GM19035 (cell line): Measurements from ENCODE around the gene SLC7A9.

Source experiments
- ATAC-seq: cut with Tn5 transposase; IDR thresholded peaks from one replicate; pipeline ENCODE4 v1.9.1; 2021; ENCODE audit not compliant: unreplicated experiment

SLC7A9 gene

DNA sequence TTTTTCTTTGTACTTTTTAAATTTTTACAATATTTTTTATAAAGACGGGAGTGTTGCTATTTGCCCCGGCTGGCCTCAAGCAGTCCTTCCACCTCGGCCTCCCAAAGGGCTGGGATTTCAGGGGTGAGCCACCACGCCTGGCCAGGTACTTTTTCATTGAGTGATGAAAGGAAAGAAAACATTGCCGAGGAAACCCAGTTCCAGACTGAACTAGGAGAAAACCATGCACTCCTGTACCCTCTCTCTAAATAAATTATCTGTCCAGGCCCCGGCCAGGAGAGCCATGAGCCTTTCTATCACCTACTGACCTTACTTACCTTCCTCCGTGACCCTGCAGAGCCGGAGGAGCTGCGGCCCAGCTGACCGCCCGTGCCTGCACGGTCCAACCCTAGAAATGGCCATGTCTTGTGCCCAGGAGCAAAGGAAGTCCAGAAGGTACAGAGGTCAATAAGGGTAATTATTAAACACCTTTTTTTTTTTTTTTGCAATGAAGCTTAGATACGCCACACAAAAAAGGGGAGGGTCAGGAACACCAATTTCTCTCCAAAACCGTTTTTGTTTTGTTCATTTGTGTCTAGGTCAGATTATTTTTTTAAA lies at the start of gene SLC7A9:
Gene SLC7A9, minus strand, starts transcription at position 399 of the 597 bp plus-strand sequence. CDS start 1,233 bp downstream, outside the sequence.
- no peak for ATAC-seq

DNA sequence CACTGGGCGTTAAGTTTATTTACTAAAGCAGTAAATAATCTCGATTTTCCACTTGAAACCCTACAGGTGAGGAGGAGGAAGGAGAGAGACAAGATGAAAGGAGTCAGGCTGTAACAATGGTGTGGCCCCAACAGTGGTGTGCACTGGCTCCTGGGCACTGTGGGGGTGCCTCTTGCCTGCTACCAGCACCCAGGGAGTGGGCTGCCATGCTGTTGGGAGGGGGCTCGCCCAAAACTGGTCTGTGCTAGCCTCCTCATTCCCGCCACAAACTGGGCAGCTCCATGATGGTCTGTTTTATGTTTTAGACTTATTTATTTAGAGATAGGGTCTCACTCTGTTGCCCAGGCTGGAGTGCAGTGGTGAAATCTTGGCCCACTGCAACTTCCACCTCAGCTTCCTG lies 49.8 kb upstream of the SLC7A9 start:
- ATAC-seq, result no peak

DNA sequence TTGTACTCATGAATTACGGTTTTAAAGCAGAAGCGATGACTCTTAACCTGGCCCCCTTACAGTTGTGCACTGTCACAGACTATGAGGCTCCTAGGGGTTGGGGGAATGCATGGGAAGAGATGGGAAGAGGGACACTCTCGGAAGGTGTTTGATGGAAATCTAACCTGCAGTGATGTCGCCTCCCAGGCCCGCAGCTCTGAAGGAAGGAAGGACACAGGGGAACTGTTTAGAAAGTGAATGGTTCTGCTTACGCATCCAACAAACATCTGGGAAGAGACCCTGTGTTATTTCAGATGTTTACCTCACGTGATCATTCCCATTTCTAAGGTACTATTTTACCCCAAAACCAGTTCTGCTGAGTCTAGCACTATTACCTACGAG lies 48.0 kb upstream of the SLC7A9 start:
- no peak for ATAC-seq

DNA sequence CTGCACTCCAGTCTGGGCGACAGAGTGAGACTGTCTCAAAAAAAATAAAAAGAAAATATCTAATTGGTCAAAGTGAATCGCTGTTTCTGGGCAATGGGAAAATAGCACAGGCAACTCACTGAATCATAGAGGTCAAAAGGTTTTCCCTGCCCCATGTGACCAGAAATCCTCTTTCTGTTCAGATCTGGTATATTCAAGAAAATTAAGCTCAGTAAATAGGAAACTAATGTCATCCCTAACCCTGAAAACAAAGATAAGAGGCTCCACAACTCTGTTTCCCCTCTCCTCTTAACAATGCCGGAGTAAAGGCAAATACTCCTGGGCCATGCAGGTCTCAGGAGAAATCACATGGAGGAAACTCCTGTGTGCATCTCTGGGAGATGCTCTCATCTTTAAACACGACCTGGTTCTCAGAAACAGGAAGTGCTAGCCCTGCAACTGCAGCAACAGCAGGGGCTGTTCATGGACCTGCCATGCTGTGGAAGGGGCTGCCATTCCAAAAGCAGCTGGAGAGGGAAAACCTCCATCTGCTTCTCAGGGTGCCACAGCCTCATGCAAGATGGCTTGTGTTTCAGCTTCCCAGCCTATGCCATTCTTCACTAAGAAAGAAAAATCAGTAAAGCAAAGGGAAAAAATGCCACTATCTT lies 47.5 kb upstream of the SLC7A9 start:
- ATAC-seq, result no peak

DNA sequence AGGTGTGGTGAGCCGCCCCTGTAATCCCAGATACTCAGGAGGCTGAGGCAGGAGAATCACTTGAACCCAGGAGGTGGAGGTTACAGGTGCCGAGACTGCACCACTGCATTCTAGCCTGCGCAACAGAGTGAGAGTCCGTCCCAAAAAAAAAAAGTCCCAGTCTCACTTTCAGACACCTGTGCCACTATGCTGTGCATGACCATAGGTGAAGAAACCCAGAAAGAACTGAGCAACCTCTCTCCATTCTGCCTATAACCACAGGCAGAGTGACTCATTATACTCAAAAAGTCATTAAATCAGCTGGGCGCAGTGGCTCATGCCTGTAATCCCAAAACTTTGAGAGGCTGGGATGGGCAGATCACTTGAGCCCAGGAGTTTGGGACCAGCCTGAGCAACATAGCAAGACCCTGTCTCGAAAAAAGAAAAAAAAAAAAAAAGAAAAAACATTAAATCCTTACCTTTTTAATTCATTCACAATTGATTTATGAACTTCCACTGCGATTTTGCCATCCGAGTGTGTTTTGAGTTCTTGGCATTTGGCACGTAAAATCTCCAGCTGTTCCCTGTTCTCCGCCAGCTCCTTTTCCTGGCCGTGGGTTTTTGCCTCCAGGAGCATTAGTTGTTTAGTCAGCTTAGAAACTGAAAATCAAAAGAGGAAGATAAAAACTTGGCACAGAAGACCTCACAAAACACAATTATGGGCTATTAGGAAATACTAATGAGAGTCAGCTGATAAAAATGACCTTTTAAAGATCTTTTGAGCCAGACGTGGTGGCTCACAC lies 45.5 kb upstream of the SLC7A9 start:
- no peak for ATAC-seq

DNA sequence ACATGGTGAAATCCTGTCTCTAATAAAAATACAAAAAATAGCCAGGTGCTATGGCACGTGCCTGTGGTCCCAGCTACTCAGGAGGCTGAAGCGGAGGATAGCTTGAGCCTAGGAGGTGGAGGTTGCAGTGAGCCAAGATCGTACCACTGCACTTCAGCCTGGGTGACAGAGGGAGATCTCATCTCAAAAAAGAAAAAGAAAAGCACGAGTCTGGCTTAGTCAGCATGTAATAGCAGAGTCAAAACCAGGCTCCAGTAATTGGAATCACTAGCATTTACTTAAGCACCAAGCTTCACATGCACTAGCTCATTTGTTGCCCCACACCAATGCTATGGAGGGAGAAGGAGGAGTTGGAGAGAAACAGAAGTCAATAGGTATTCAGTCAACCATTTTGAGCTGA lies 41.9 kb upstream of the SLC7A9 start:
- ATAC-seq, result no peak

DNA sequence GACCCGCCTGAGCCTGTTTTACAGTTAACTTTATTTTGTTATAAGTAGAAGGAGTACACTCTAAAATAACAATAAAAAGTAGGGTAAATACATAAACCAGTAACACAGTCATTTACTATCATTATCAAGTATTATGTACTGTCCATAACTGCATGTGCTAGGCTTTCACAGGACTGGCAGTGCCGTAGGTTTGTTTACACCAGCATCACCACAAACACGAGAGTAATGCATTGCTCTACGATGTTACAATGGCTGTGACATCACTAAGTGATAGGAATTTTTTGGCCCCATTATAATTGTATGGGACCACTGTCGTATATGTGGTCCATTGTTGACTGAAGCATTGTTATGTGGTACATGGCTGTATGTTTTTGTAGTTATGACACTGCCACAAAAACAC lies 41.3 kb upstream of the SLC7A9 start:
- no peak for ATAC-seq

DNA sequence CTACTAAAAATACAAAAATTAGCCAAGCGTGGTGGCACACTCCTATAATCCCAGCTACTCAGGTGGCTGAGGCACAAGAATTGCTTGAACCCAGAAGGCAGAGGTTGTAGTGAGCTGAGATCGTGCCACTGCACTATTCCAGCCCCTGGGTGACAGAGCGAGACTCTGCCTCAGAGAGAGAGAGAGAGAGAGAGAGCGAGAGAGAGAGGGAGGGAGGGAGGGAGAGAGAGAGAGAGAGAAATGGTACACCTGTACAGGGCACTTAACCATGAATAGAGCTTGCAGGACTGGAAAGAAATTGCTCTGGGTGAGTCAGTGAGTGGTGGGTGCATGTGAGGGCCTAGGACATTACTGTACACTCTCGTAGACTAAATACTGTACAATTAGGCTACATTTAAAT lies 40.5 kb upstream of the SLC7A9 start:
- ATAC-seq, result no peak

DNA sequence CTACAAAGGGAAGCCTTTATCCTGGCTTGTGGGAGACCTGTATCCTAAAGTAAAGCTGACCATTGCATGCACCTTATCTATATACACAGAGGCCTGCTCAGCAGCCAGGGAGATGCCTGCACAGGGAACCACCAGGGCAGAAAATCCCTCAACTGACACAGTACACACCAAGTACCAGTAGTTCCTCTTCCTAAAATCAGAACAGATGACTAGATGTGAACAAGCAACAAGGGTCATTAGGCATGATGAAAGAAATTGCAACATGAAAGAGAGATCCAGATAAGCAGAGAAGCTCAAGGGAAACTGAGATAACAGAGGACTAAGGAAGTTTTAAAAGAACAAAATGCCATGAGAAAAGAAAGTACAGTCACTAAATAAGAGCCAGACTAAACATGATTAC lies 39.7 kb upstream of the SLC7A9 start:
- no peak for ATAC-seq

DNA sequence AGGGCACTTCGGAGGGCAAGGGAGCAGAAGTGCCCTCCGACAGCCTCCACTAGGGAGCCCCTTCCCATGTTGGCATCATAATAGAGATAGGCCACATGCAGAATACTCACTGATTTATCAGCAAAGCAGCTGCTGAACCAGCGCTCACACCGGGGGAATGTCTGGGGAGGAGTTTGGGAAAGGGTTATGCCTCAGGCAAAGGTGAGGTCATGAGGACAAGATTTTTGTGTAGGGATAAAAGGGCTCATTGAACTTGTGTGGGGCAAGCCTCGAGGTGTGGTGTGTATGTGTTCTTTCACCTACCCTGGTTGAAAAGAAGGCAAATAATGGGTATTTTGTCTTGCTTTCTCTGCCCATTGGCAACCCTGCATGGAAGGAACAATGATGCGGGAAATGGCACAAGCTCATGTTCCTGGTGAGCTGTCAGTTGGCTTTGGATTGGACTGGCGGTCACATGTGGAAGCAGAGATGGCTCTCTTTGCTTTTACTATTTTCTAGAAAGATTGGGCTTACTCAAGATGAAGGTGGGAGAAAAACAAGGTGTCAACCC lies 39.1 kb upstream of the SLC7A9 start:
- no peak for ATAC-seq

DNA sequence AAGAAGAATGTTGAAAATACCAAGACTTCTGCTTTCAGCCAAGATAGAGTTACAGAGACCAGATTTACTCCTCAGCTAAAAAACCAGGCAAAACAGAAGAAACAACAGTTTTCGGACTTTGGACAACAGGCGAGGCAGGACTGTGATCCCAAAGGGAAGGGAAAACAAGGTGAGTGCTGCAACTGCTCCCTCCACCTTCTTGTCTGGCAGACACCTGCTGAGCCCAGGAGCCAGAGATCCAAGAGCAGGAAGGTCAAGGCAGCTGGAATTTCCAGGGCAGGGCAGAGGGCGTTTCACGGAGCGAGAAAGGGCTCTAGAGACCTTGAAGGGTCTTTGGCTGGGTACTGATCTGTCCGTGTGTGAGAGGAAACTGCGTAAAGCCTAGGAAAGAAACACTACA lies 32.9 kb upstream of the SLC7A9 start:
- ATAC-seq, result no peak

DNA sequence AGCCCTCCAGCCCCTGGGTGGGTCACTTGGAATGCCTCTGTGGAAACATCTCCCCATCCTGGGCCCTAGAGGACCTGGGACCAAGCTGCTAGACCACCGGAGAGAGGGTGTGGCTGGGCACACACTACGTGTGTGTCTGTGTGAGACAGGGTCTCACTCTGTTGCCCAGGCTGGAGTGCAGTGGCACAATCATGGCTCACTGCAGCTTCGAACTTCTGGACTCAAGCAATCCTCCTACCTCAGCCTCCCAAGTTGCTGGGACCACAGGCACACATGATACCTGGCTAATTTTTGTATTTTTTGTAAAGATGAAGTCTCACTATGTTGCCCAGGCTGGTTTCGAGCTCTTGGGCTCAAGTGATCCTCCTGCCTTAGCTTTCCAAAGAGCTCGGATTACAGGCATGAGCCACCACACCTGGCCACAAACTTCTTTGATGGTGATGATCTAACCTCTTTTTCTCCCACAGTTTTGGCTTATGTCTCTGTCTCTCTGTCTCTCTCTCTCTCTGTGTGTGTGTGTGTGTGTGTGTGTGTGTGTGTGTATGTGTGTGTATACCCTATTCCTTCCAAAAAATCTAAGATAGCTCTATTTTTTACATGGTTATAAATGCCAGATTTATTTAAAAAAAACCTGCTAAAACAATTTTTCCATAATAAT lies 32.1 kb upstream of the SLC7A9 start:
- no peak for ATAC-seq

DNA sequence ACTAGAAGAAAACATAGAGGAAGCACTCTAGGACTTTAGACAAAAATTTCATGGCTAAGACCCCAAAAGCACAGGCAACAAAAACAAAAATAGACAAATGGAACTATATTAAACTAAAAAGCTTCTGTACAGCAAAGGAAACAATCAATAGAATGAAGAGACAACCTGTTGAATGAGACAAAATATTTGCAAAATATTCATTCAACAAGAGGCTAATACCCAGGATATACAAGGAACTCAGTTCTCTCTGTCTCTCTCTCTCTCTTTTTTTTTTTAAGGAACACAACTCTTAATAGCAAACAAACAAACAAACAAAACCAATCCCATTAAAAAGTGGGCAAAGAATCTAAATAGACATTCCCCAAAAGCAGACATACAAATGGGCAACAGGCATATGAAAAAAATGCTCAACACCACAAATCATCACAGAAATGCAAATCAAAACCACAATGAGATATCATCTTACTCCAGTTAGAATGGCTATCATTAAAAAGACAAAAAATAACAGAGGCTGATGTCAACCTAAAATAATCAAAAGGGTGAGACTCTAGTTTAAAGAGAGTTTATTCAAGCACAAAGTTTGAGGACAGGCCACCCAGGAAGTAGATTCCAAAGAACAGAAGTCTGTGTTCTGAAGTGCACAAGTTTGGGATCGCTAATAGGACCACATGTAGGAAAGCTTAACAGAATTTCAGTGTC lies 27.1 kb upstream of the SLC7A9 start:
- ATAC-seq, result no peak

DNA sequence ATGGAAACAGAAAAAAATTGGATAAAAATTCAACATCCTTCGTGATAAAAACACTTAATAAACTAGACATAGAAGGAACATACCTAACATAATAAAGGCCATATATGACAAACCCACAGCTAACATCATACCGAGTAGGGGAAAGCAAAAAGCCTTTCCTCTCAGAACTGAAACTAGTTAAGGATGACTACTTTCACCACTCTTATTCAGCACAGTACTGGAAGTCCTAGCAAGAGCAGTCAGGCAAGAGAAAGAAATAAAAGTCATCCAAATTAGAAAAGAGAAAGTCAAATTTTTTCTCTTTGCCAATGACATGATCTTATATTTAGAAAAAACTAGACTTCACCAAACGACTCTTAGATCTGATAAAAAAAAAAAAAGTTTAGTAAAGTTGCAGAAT lies 25.8 kb upstream of the SLC7A9 start:
- no peak for ATAC-seq

DNA sequence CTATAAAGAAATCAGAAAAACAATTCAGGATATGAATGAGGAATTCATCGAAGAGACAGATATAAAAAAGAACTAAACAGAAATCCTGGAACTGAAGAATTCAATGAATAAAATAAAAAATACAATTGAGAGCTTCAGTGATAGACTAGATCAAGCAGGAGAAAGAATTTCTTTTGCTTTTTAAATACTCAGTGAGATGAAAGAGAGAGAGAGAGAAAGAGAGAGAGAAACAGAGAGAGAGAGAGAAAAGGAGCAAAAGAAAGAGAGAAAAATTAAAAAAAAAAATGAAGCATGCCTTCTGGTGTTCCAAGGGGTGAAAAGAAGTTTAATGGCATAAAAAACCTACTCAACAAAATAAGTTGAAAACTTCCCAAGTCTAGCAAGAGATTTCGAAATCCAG lies 22.0 kb upstream of the SLC7A9 start:
- no peak for ATAC-seq

DNA sequence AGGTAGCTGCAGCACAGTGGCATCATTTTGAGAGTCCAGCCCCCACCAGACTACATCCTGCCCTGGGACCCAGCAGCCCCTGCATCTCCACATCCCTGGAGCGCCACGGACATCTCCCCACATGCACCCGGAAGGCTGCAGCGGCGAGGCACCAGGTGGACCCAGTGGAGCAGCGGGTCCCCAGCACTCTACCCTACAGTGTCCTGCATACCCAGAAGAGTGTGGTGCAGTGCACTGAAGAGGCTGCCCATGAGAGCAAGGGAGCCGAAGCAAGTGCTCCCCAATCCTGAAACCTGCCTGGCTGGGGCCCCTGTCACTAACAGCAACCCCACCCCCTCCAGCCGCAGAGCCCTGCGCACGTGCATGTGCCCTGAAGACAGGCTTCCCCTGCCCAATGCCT lies 21.3 kb upstream of the SLC7A9 start:
- no peak for ATAC-seq

DNA sequence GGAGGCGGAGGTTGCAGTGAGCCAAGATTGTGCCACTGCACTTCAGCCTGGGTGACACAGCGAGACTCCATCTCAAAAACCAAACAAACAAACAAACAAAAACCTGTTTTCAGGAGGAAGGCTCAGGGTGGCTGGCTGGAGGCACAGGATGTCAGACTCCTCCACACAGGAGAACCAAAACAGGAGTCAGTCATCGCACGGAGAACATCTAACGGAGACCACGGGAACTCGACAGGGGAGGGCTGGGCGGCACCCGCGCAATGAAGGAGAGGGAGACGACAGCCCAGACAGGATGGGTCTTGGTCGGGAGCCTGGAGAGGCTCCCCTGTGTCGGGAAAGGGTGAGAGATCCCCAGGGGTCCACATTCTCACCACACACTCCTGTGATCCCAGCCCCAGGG lies 20.8 kb upstream of the SLC7A9 start:
- ATAC-seq, result no peak

DNA sequence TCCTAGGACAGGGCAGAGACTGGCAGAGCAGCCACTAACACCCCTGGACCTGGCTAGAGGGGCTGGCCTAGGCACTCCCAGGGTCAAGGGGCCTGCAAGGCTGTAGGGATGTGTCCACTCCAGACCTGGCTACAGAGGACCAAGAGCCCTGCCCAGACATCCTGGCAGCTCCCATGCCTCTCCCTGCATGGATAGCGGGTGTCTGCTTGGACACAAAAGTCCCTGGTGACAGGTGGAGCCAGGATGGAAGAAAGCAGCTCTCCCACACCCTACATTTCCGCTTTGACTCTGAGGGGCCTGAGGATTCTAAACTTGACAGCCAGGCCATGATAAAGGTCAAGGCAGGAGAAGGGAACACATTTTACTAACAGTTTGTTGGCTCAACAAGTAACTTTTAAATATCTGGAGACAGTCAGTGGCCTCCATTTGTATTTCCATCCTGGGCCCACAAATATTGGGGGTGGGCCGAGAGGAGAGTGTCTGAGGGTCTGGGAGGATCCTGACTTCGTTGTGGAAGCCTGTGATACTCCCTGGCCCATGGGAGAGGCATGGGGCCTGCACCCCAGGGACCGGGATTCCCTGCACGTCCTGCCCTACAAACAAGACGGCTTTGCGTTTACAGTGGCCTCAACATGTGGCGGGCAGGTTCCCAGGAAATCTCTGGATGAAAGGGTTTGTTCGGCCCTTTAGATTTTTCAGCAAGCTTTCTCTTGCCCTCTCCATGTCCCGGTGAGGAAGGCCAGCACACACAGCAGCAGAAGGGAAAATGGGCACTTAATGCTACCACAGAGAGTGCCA lies 19.8 kb upstream of the SLC7A9 start:
- ATAC-seq, result no peak

DNA sequence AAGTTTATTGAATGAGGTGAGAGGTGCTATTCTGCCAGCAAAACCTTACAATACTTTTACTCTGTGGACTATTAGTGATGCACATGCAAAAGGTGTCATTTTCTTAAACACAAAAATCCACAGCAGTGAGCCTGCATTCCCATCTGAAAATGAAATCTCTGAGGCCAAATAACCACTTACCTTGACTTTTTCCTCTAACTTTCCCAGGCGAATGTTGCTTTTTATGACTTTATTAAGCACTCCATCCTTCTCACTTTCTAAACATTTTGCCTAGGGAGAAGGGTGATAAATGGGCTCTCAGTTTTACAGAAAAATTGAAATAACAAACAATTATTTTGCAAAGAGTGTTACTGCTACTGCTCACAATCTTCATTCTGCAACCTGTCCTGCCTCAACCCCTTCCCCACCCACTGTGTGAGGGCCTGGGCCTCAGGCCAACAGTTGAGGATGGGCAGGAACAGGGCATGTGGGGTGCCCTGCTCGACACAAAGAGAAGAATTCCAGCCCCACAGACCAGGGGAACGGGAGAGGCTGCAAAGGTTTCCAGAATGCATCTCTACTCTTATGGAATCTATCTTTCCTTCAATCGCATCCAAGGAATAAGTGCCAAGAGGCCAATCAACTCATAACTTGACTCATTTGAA lies 18.1 kb upstream of the SLC7A9 start:
- no peak for ATAC-seq

DNA sequence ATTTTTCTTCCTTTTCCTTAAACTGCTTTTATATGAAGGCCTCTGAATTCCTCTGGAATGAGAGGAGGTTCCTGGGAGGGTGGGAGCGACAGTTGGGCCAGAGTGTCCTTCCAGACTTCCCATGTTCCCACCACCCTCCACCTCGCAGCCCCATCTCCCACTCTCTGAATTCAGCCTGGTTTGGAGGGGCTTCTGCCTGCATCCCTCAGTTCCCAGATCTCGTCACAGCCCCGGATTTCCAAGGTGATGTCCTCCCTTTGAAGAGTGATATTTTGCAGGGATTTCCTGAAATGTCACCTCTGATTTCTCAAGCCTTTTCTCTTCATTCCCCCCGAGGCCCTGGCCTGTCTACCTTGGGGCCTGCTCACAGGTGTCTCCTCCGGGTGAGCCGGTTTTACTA lies 16.7 kb upstream of the SLC7A9 start:
- ATAC-seq, result no peak
